Anterior cingulate cortex (tissue), 58 donors: Measurements from ENCODE around the gene OR2H2.

Source experiments
- DNase-seq, 58 donors: peaks; one replicate each; lab custom pipeline; 2025; lab: John Stamatoyannopoulos, UW

OR2H2 gene

GRCh38 chr6:29590218-29590808, 5.4 kb downstream of the OR2H2 start:
- no peak for DNase-seq

- no peak for DNase-seq
These were observed 6.8 kb downstream of the OR2H2 start for GRCh38 chr6:29591677-29592076.

- DNase-seq: no peak
These were observed 8.4 kb downstream of the OR2H2 start for GRCh38 chr6:29593199-29593855.

- DNase-seq: no peak
These were observed 11.5 kb downstream of the OR2H2 start for GRCh38 chr6:29596381-29596900.

GRCh38 chr6:29597184-29597583, 12.3 kb downstream of the OR2H2 start:
- DNase-seq: no peak

GRCh38 chr6:29598172-29598747, 13.3 kb downstream of the OR2H2 start:
- no peak for DNase-seq

GRCh38 chr6:29602564-29603361, 17.8 kb downstream of the OR2H2 start:
- peak in 16 of 58 donors; percentile 6 to 50 (median 20) for DNase-seq

- no peak for DNase-seq
These were observed 18.5 kb downstream of the OR2H2 start for GRCh38 chr6:29603456-29603855.

- DNase-seq: peak in 8 of 58 donors; percentile 14 to 48 (median 26)
These were observed 19.0 kb downstream of the OR2H2 start for GRCh38 chr6:29603930-29604329.

GRCh38 chr6:29608131-29608530, 23.2 kb downstream of the OR2H2 start:
- peak in 13 of 58 donors; percentile 12 to 71 (median 40) for DNase-seq

- no peak for DNase-seq
These were observed 25.6 kb downstream of the OR2H2 start for GRCh38 chr6:29610540-29610939.

GRCh38 chr6:29611426-29611825, 26.5 kb downstream of the OR2H2 start:
- DNase-seq: peak in 4 of 58 donors; percentile 29 to 68 (median 40)

GRCh38 chr6:29617782-29618554, 33.0 kb downstream of the OR2H2 start:
- no peak for DNase-seq

GRCh38 chr6:29619578-29620160, 34.7 kb downstream of the OR2H2 start:
- no peak for DNase-seq

GRCh38 chr6:29620630-29621029, 35.7 kb downstream of the OR2H2 start:
- no peak for DNase-seq

GRCh38 chr6:29624520-29624961, 39.6 kb downstream of the OR2H2 start:
- DNase-seq: no peak

GRCh38 chr6:29625337-29625930, 40.5 kb downstream of the OR2H2 start:
- peak in 1 of 58 donors; percentile 15 for DNase-seq

GRCh38 chr6:29626948-29627754, 42.2 kb downstream of the OR2H2 start:
- DNase-seq: peak in 2 of 58 donors; percentile 31 to 68
